DOHH2 (cell line): ENCODE measurements around the gene MOV10L1.

Source experiments
- EZH2phosphoT487 ChIP-seq: fragments of 200-600 bp; sonication (generic); IDR thresholded peaks from 2 replicates; pipeline ENCODE4 v1.6.1; 2017; ENCODE audit warnings: borderline replicate concordance, mild to moderate bottlenecking, antibody characterized with exemption, low read length, moderate library complexity, mixed read lengths
- TF ChIP-seq, protein P1 (sequence below): fragments of 200-600 bp; sonication (generic); IDR thresholded peaks from one replicate; pipeline ENCODE4 v1.5.1; 2014; ENCODE audit warnings: antibody characterized with exemption, mild to moderate bottlenecking, low read depth, low read length; ENCODE audit not compliant: poor library complexity, severe bottlenecking

GRCh38 chr22:50048836-50049235 lies 41.0 kb upstream of the MOV10L1 start:
- TF ChIP-seq, protein P1, sequence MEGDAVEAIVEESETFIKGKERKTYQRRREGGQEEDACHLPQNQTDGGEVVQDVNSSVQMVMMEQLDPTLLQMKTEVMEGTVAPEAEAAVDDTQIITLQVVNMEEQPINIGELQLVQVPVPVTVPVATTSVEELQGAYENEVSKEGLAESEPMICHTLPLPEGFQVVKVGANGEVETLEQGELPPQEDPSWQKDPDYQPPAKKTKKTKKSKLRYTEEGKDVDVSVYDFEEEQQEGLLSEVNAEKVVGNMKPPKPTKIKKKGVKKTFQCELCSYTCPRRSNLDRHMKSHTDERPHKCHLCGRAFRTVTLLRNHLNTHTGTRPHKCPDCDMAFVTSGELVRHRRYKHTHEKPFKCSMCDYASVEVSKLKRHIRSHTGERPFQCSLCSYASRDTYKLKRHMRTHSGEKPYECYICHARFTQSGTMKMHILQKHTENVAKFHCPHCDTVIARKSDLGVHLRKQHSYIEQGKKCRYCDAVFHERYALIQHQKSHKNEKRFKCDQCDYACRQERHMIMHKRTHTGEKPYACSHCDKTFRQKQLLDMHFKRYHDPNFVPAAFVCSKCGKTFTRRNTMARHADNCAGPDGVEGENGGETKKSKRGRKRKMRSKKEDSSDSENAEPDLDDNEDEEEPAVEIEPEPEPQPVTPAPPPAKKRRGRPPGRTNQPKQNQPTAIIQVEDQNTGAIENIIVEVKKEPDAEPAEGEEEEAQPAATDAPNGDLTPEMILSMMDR: no peak
- TF ChIP-seq EZH2phosphoT487: no peak
